GM18498 (cell line): ENCODE measurements around the gene ITGAV.

Experiments used
- ATAC-seq: cut with Tn5 transposase; IDR thresholded peaks from one replicate; pipeline ENCODE4 v1.9.1; 2021; ENCODE audit warnings: mild to moderate bottlenecking, moderate library complexity; ENCODE audit not compliant: unreplicated experiment

The ITGAV gene

DNA sequence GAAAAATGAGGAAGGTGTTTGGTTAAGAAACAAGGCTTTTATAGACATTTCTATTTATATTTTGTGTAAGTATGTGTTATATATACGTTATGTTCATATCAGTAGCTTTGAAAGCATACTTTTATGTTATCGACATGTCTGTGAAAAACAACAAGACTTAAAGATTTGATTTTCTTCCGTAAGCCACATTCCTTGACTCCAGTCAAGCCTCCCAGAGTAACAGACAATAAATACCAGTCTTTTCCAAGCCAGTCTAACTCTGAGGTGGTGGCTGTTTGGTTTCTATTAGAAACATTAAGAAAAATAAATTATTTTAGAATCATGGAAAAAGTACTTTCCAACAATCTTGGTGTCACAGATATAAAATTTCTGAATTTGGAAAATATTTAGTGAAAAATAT lies 16.3 kb upstream of the ITGAV start:
- ATAC-seq = no peak

- no peak for ATAC-seq
These were observed 14.6 kb upstream of the ITGAV start for GRCh38 chr2:186575302-186575701.

DNA sequence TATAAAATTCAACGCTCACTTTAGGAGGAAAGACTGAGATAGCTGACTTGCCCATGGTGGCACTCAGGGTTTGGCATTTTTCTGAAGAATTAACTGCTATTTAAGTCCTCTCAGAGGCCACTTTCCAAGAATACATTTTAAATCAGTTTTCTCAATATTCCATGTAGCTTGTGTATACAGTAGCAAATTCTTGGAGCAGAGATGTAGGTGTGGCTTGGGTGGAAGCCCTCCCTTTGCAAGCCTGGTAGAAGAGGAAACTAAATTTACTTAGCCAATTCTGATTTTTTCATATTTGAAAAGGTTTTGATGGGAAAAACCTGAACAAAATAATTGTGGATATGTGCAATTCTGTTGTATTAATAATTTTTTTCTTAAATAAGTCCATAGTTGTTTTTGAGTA lies 14.0 kb upstream of the ITGAV start:
- no peak for ATAC-seq

GRCh38 chr2:186576614-186577013 lies 13.2 kb upstream of the ITGAV start:
- ATAC-seq = no peak

DNA sequence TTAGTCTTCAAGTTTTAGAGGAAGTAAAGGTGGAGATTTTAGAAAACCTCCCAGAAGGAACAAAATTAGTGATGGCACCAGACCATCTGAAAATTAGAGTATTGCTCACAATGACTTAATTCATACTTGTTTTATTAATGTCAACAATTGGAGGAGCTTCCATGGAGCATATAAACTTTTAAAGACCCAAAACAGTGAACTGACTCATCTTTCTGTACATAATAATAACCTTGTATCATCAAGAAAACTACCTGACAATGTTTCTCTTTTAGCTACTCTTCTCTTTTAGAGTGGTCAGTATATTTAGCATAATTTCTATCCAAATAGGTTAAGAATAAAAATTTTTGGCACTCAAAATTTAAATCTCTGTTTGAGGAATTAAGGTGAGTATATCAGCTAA lies 7.2 kb upstream of the ITGAV start:
- ATAC-seq = no peak

GRCh38 chr2:186584053-186584452 lies 5.8 kb upstream of the ITGAV start:
- no peak for ATAC-seq

GRCh38 chr2:186588421-186588820 lies 1.4 kb upstream of the ITGAV start:
- no peak for ATAC-seq

DNA sequence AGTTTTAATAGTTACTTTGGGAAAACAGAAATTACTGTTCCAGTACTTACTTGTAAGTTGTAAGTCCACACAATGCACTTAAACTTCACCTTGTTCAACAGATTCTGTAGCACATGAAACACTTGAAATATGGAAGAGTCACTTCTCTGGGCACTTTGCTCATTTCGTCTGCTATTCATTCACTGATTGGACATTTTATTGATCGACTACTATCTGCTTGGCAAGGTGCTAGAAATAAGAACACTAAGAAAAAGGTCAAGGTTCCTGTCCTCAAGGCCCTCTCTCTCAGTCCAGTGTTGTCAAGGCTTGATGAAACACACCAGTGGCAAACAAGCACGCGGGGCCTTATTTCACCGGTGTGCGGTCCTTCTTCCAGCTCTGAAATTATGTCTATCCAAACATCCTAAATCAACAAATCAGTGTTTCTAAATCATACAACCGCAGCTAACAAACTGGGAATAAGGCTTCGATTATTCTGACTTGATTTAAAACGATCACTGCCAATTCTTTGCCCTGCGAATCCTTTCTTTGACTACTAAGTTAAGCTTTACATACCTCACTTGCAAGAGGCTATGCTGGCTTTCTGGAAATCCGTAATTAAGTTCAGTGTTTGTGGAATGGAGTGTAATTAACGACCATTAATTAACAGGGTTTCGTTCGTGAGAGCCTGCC lies 780 bp upstream of the ITGAV start:
- ATAC-seq = no peak

- ATAC-seq = no peak
These were observed 498 bp downstream of the ITGAV start for GRCh38 chr2:186590350-186590758.

- ATAC-seq = no peak
These were observed 1.1 kb downstream of the ITGAV start for GRCh38 chr2:186590759-186591505.

- no peak for ATAC-seq
These were observed 1.6 kb downstream of the ITGAV start for GRCh38 chr2:186591506-186591890.

- no peak for ATAC-seq
These were observed 2.5 kb downstream of the ITGAV start for GRCh38 chr2:186592137-186592875.

- no peak for ATAC-seq
These were observed 3.7 kb downstream of the ITGAV start for GRCh38 chr2:186593523-186593922.

GRCh38 chr2:186594001-186594722 lies 4.3 kb downstream of the ITGAV start:
- no peak for ATAC-seq

- no peak for ATAC-seq
These were observed 5.4 kb downstream of the ITGAV start for GRCh38 chr2:186595219-186595618.

DNA sequence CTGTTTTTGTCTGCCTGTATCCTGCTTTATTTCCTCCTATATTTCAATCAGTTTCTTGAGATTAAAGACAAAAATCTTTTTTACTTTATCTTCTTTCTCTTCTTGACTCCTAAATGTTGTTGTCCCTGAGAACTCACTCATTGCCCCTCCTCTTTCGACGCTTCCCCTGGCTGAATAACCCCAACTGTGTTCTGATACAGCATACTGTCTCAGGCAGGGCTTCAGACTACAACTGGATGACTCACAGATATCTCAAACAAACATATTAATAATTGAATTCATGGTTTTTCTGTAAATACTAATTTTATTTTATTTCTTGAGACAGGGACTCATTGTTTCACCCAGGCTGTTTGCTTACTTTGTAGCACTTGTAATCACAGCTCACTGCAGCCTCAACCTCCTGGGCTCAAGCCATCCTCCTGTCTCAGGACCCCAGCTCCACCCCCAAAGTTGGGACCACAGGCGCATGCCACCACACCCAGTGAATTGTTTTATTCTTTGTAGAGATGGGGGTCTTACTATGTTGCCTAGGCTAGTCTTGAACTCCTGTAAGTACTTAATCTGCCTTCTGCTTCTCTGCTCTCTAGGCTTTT lies 9.4 kb downstream of the ITGAV start:
- no peak for ATAC-seq

GRCh38 chr2:186603286-186603685 lies 13.4 kb downstream of the ITGAV start:
- ATAC-seq = no peak

GRCh38 chr2:186605041-186605440 lies 15.2 kb downstream of the ITGAV start:
- no peak for ATAC-seq

DNA sequence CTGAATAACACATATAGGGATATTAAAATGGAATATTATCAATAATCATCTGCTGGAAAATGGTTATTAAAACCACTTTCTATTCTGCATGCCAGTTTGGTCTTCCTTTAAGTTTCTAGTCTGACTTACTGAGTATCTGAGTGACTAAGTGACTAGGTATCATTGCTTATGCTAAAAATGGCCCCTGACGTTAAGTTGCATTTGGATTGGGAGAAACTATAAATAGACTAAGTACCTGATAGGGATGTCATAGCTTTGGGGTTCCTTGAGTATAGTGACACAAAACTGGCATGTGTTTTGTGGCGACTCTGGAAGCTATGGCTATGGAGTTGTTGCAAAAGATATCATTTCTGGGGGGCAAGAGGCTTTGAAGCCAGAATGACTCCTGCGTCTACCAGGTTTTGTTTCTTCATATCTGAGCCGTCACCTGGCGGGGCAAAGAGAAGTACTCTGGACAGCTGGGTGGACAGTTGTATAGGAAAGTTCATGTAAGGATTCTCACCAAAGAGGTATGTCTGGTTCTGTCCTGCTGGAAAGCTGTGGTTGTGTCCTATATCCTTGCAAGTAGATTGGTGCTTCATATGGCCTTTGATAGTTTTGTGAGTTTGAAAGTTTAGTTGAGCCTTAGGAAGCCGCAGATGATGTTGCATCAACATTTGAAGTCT lies 17.9 kb downstream of the ITGAV start:
- ATAC-seq = no peak

GRCh38 chr2:186610785-186611184 lies 20.9 kb downstream of the ITGAV start:
- no peak for ATAC-seq
